HL-60 (cell line): Measurements from ENCODE around the gene IMPA2.

Experiments
- GABPA ChIP-seq: IDR thresholded peaks from 2 replicates; pipeline ENCODE4 v1.6.1; 2012; ENCODE audit warnings: low read depth
- POLR2AphosphoS5 ChIP-seq: IDR thresholded peaks from 2 replicates; pipeline ENCODE4 v1.6.1; 2012; ENCODE audit warnings: low read depth
- REST ChIP-seq: IDR thresholded peaks from 2 replicates; pipeline ENCODE4 v1.6.1; 2012; ENCODE audit warnings: low read depth; ENCODE audit not compliant: insufficient replicate concordance
- TF ChIP-seq, protein P1 (sequence below): IDR thresholded peaks from one replicate; pipeline ENCODE4 v1.5.1; 2011; ENCODE audit warnings: low read length, control low read depth, inconsistent platforms; ENCODE audit not compliant: insufficient read depth

GRCh38 chr18:11980494-11981191 lies 664 bp upstream of the IMPA2 start:
- TF ChIP-seq, protein P1, sequence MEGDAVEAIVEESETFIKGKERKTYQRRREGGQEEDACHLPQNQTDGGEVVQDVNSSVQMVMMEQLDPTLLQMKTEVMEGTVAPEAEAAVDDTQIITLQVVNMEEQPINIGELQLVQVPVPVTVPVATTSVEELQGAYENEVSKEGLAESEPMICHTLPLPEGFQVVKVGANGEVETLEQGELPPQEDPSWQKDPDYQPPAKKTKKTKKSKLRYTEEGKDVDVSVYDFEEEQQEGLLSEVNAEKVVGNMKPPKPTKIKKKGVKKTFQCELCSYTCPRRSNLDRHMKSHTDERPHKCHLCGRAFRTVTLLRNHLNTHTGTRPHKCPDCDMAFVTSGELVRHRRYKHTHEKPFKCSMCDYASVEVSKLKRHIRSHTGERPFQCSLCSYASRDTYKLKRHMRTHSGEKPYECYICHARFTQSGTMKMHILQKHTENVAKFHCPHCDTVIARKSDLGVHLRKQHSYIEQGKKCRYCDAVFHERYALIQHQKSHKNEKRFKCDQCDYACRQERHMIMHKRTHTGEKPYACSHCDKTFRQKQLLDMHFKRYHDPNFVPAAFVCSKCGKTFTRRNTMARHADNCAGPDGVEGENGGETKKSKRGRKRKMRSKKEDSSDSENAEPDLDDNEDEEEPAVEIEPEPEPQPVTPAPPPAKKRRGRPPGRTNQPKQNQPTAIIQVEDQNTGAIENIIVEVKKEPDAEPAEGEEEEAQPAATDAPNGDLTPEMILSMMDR: no peak
- TF ChIP-seq REST: peak; percentile 61
- peak; percentile 91; the same call in 1 of the 2 replicates for TF ChIP-seq POLR2AphosphoS5
- no peak for TF ChIP-seq GABPA
